Tibial nerve (tissue), 4 donors: ENCODE results near the gene RNASEH2C. TPM values are rescaled to one million over a fixed set of nuclear protein-coding genes. Genes with fewer than 3 reads are reported as not detected.
A peak's percentile ranks its signal among the peaks of the same experiment; 100 is the strongest.

Experiments used
- DNase-seq, 2 donors: peaks; one replicate each; pipeline ENCODE4 v3.0.0-alpha.2; 2019; ENCODE audit warnings: low spot score in 2 of 2
- H3K27ac ChIP-seq, 4 donors: fragments of 200-600 bp; sonication (generic) in 3 of 4; one replicate each; pipeline ENCODE4 v1.5.1; 2017 to 2019; ENCODE audit warnings: mild to moderate bottlenecking in 1 of 4
- H3K27me3 ChIP-seq, 2 donors: fragments of 200-600 bp; sonication (generic) in 1 of 2; one replicate each; pipeline versions ENCODE4 v1.5.1 to v1.6.0; 2017 to 2019
- H3K36me3 ChIP-seq, 3 donors: fragments of 200-600 bp; sonication (generic); one replicate each; pipeline ENCODE4 v1.5.1; 2018 to 2019
- H3K4me1 ChIP-seq, 4 donors: fragments of 200-600 bp; sonication (generic) in 3 of 4; one replicate each; pipeline ENCODE4 v1.5.1; 2017 to 2019
- H3K4me3 ChIP-seq, 4 donors: fragments of 200-600 bp; sonication (generic) in 3 of 4; one replicate each; pipeline ENCODE4 v1.5.1; 2017 to 2019; ENCODE audit warnings: mild to moderate bottlenecking in 1 of 4, moderate library complexity in 1 of 4
- H3K9me3 ChIP-seq, 4 donors: fragments of 200-600 bp; sonication (generic) in 3 of 4; one replicate each; pipeline ENCODE4 v1.5.1; 2017 to 2019
- CTCF ChIP-seq, 5 experiments: fragments of 200-600 bp in 3 of 5; fragments of 450-650 bp in 2 of 5; sonication (generic) in 3 of 5; IDR thresholded peaks; one replicate each; pipeline ENCODE4 v1.5.1; 2016 to 2019; ENCODE audit warnings: antibody characterized with exemption in 5 of 5, mild to moderate bottlenecking in 3 of 5, moderate library complexity in 2 of 5
- EP300 ChIP-seq, 2 donors: sonication (generic); formaldehyde crosslinking; IDR thresholded peaks; one replicate each; pipeline ENCODE4 v1.6.1; 2017; ENCODE audit warnings: antibody characterized with exemption in 2 of 2, mild to moderate bottlenecking in 1 of 2
- POLR2A ChIP-seq, 2 donors: fragments of 450-650 bp; IDR thresholded peaks; one replicate each; pipeline ENCODE4 v1.6.1; 2017; ENCODE audit warnings: antibody characterized with exemption in 2 of 2, mild to moderate bottlenecking in 2 of 2, moderate library complexity in 2 of 2
- WGBS, 2 donors: methylation state at CpG; one replicate each; pipeline ENCODE4 v1.1.5; 2018; 5-methylcytosine and 5-hydroxymethylcytosine counted together
- total RNA-seq, 4 donors: library from RNA; depleted of rRNA; stranded (reverse); fragments of >200 nt; gene quantifications; one replicate each; pipeline ENCODE4 v1.1.0, GENCODE V29; 2016

The RNASEH2C gene
- total RNA-seq, 4 donors from 2014 or later: 142 to 197 (median 152) TPM

GRCh38 chr11:65726660-65727059, 6.1 kb upstream of the RNASEH2C start:
- TF ChIP-seq CTCF (IDR thresholded peaks at IDR 0.05) (no peak), POLR2A (IDR thresholded peaks at IDR 0.05) (no peak), EP300 (IDR thresholded peaks at IDR 0.05) (no peak)
- H3K36me3 ChIP-seq: no peaks in the 10 kb centered on the region
- no peaks in the 10 kb centered on the region for H3K4me1 ChIP-seq
- H3K27me3 ChIP-seq: no peaks in the 10 kb centered on the region
- H3K27ac ChIP-seq: no peak overlapping the region
- 63 to 64% methylated on average over 6 of the region's 6 CpGs for WGBS, 2 donors
- no peak for DNase-seq
- H3K4me3 ChIP-seq: no peak overlapping the region
- H3K9me3 ChIP-seq: no peaks in the 10 kb centered on the region

- no peak for TF ChIP-seq POLR2A (IDR thresholded peaks at IDR 0.05)
- no peak for TF ChIP-seq CTCF (IDR thresholded peaks at IDR 0.05)
- no peak for TF ChIP-seq EP300 (IDR thresholded peaks at IDR 0.05)
- 81 to 91% methylated on average over 1 of the region's 1 CpG for WGBS, 2 donors
Observed at GRCh38 chr11:65722261-65722660, 1.7 kb upstream of the RNASEH2C start.

GRCh38 chr11:65719871-65720210, 757 bp downstream of the RNASEH2C start:
- TF ChIP-seq POLR2A (IDR thresholded peaks at IDR 0.05) (no peak), CTCF (IDR thresholded peaks at IDR 0.05) (no peak), EP300 (IDR thresholded peaks at IDR 0.05) (no peak)
- no peaks in the 10 kb centered on the region for H3K27me3 ChIP-seq

More at GRCh38 chr11:65722261-65722660, 1.7 kb upstream of the RNASEH2C start:
- H3K9me3 ChIP-seq: no peaks in the 10 kb centered on the region
- H3K27ac ChIP-seq: no peak overlapping the region
- no peak overlapping the region for H3K4me3 ChIP-seq
- no peaks in the 10 kb centered on the region for H3K27me3 ChIP-seq
- peaks cover 0 to 30% (median 13%) of the 10 kb centered on the region in 4 donors for H3K4me1 ChIP-seq
- H3K36me3 ChIP-seq: peaks cover 0 to 24% (median 4%) of the 10 kb centered on the region in 3 donors
- DNase-seq: no peak

GRCh38 chr11:65718964-65719492, 1.6 kb downstream of the RNASEH2C start:
- Histone ChIP-seq H3K4me3 (peak overlapping the region in 2 of 4 donors; percentile 74 to 88), H3K27me3 (no peaks in the 10 kb centered on the region), H3K36me3 (peaks cover 5 to 56% (median 22%) of the 10 kb centered on the region in 3 donors), H3K9me3 (no peaks in the 10 kb centered on the region), H3K4me1 (peaks cover 0 to 30% (median 13%) of the 10 kb centered on the region in 4 donors), H3K27ac (peak overlapping the region in 1 of 4 donors; percentile 19)
- 60 to 62% methylated on average over 10 of the region's 10 CpGs for WGBS, 2 donors
- TF ChIP-seq POLR2A (IDR thresholded peaks at IDR 0.05): no peak
- TF ChIP-seq EP300 (IDR thresholded peaks at IDR 0.05): no peak
- no peak for TF ChIP-seq CTCF (IDR thresholded peaks at IDR 0.05)
- DNase-seq: no peak

More at GRCh38 chr11:65719871-65720210, 757 bp downstream of the RNASEH2C start:
- 2% methylated on average over 15 to 17 of the region's 17 CpGs for WGBS, 2 donors
- peak overlapping the region; percentile 74 to 92 (median 84) for H3K4me3 ChIP-seq
- DNase-seq: no peak
- peak overlapping the region; percentile 86 to 97 (median 96) for H3K27ac ChIP-seq
- no peaks in the 10 kb centered on the region for H3K9me3 ChIP-seq
- peaks cover 0 to 30% (median 13%) of the 10 kb centered on the region in 4 donors for H3K4me1 ChIP-seq
- H3K36me3 ChIP-seq: peaks cover under 1 to 48% (median 15%) of the 10 kb centered on the region in 3 donors

GRCh38 chr11:65718531-65718930, 2.1 kb downstream of the RNASEH2C start:
- H3K27me3 ChIP-seq: no peaks in the 10 kb centered on the region
- WGBS, 2 donors: 90 to 98% methylated on average over 4 of the region's 4 CpGs
- H3K27ac ChIP-seq: peak overlapping the region in 1 of 4 donors; percentile 19
- TF ChIP-seq POLR2A (IDR thresholded peaks at IDR 0.05) (no peak), CTCF (IDR thresholded peaks at IDR 0.05) (no peak), EP300 (IDR thresholded peaks at IDR 0.05) (no peak)
- H3K4me3 ChIP-seq: peak overlapping the region in 1 of 4 donors; percentile 88
- H3K9me3 ChIP-seq: no peaks in the 10 kb centered on the region
- peaks cover 5 to 61% (median 27%) of the 10 kb centered on the region in 3 donors for H3K36me3 ChIP-seq
- DNase-seq: no peak
- peaks cover 0 to 31% (median 13%) of the 10 kb centered on the region in 4 donors for H3K4me1 ChIP-seq
